HG03280 (cell line): Measurements from ENCODE around the gene TMEM203.

ENCODE experiments used
- ATAC-seq: cut with Tn5 transposase; IDR thresholded peaks from one replicate; pipeline ENCODE4 v1.9.1; 2021; ENCODE audit warnings: mild to moderate bottlenecking, moderate library complexity; ENCODE audit not compliant: unreplicated experiment

The TMEM203 gene

GRCh38 chr9:137230705-137231371 lies 25.4 kb upstream of the TMEM203 start, which contains the start of gene SLC34A3:
Gene SLC34A3 (plus strand): TSS chr9:137230901. CDS start chr9:137231703, 802 bp downstream.
- ATAC-seq, result no peak

DNA sequence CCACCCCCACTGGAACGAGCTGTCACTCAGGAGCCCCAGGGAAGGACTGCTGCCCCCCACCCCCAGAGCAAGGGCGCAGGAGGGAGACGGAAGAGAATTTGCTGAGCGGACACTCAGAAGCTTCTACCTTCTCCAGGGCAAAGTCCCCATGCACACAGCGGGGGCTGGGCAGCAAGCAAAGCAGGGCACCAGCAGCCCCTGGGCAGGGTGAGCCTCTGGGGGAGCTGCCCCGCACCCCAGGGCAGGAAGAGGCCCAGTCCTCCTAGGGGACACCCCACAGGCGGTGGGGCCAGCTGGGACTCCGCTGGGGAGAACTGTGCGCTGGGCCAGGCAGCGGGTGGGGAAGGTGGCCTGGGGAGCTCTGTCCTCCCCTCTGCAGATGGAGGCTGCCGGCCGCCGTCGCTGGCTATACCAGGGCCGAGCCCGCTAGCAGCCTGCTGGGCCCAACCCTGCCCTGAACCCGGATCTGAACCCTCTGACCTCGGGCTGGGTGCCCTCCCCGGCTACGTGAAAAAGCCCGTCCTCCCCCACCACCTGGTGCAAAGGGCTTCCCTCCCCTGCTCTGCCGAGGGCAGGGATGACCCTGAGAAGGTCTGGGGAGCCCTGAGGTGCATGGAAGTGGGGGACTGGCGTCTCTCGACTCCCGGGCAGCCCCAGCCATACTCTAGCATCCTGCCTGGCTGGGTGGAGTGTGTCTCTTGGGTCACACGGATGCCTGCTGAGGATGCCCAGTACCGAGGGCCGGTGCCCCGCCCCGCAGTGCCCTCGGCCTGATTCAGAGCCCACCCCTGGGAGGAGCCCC lies 24.7 kb upstream of the TMEM203 start:
- no peak for ATAC-seq

DNA sequence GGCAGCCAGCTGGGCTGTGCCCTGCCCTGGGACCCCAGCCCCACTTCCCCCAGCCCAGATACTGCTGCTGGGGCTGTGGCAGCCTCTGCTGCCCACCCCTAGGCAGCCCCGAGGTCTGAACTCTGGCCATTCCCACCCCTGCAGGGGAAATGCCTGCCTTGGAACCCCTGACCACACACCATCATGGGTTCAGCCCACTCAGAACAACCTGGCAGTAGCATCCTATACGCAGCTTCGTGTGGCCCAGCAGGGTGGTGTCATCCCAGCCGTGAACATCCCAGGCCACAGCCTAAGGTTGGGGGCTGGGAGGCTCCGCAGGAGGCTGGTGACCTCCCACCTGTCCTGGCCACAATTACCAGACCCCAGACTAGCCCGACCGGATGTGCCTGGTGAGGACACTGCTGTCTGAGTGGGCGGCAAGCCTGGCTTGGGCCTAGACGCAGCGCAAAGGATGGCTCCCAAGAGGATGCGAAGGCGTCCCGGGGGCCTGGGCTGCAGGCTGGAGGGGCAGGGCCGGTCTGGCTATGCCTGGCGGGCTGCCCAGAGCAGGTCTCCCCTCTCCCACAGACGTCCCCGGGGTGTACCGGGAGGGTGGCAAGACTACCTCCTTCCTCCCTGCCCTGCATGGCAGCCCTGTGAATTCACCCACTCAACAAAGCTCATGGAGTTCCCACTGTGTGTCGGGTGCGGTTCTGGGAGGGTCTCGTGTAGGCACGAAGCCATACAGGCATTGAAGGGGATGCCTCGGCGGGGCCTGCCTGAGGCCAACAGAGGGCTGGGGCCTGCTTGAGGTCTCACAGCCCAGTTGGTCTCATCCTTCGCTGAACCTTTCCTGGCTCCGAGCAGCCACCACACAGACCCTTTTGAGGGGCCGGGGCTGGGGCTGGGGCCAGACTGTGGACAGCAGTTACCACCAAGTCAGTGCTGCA lies 23.8 kb upstream of the TMEM203 start:
- no peak for ATAC-seq

GRCh38 chr9:137228506-137228967 lies 23.1 kb upstream of the TMEM203 start:
- no peak for ATAC-seq

DNA sequence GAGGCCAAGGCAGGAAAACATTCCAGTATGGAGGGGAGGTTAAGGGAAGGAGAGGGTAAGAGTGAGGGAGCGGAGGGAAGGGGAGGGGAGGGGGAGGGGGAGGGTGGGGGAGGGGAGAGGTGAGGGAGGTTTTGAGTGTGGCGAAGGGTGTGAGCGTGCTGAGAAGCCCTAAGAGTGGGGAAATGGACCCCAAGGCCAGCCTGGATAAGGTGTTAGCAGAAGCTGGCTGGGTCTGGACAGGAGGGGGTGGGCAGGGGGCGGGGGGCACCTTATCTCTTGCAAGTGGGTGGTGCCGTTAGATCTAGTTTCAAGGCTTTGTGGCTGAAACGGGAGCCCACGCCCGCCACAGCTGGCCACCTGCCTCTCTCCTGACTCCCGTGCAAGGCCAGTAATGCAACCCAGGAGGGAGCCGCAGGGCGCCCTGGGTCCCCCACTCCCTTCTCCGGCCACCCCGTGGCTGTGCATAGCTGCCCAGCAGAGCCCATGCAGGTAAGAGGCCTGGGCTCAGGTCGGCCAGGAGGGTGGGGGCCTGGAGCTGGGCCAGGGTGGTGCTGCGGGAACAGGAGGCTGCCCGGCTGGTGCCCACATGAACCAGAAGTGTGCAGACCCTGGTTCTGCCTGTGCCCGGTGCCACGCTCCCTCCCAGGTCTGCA lies 22.5 kb upstream of the TMEM203 start:
- no peak for ATAC-seq

- ATAC-seq, result no peak
These were observed 21.8 kb upstream of the TMEM203 start, which contains the start of gene RNF224 for GRCh38 chr9:137227054-137227852. Gene RNF224 (plus strand): TSS chr9:137227502. CDS start chr9:137228336, 834 bp downstream.

DNA sequence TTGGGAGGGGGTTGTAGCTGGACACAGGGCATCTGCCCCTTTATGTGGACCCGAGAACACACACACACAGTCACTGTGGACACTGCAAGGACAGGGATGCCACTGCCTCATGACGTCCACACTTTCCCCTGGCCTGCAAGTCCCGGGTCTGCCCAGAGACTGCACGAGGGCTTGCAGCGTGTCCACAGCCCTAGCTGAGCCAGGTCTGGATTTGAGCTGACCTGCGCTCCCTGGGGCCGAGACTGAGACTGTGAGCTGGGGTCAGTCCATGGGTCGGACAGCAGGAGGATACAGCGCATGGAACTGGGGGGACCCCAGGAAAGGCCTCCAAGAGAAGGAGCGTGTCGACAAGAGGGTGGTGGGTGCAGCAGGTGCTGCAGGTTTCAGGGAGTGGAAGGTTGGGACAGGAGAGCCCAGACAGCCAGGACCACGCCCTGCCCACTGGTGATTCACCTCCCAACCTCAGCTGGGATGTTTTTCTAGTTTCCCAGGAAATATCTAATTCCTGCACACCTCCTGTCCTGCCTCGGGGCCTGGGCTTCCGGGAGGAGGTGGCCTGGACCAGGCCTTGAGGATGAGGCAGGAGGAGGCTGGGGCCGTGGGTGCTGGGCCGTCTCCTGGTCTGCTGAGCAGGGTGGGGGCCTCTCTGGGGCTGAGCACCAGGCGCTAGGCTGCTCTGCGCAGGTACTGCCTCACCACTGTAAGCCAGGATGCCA lies 21.0 kb upstream of the TMEM203 start:
- ATAC-seq, result no peak

GRCh38 chr9:137225699-137226331 lies 20.4 kb upstream of the TMEM203 start:
- ATAC-seq, result no peak

GRCh38 chr9:137224830-137225694 lies 19.6 kb upstream of the TMEM203 start, which contains the start of gene CYSRT1:
Gene CYSRT1 (plus strand): TSS chr9:137225174. CDS start chr9:137225622, 448 bp downstream.
- ATAC-seq, result no peak

- ATAC-seq, result peak; percentile 78
These were observed 17.9 kb upstream of the TMEM203 start for GRCh38 chr9:137223078-137223970.

GRCh38 chr9:137222190-137223077 lies 17.0 kb upstream of the TMEM203 start, which contains the start of gene RNF208:
Gene RNF208 (minus strand): TSS chr9:137222240. CDS start chr9:137221212, 1,028 bp downstream.
- no peak for ATAC-seq

DNA sequence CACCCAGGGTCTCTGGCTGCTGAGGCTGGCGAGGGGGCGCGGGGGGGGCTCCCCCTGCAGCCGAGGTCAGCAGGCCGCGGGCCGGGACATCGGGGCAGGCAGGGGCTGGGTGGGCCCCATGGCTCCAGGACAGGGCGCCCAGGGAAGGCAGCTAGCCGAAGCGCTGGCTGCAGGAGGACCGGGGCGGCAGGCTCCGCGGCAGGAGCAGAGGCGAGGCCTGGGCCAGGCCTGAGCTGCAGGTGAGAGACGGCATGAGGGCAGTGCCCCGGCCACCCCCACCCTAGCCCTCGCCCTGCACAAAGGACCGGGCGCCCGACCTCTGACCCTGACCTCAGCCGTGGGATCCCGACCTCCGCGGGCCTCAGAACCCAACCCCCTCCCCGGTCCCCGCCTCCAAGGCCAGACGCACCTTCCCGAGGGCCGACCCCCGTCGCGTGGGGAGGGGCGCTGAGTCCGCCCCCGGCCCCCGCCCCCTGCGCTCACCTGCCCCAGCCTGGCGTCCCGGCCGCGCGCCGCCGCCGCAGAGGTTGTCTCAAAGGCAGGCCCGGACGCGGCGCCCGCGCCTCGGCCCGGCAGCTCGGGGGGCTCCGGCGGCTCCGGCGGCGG lies 16.2 kb upstream of the TMEM203 start:
- ATAC-seq, result no peak

DNA sequence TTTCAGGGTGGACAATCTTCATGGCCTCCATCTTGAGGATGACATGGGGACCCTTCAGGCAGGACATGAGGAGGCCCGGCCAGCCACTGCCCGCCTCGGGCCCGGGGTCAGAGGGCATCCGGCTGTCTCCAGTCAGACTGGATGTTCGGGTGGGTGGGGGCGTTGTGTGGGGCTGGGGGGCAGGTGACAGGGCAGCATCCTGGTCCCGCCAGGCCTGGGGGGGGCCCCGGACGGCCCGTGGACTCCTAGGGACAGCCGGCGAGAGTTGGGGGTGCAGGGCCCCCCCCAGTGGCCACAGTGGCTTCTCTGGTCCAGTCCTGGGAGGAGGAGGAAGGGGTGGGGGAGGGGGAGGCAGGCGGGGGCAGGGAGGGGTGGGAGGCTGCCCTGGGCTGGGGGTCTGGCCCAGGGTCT lies 15.7 kb upstream of the TMEM203 start:
- ATAC-seq, result no peak

- ATAC-seq, result no peak
These were observed 15.1 kb upstream of the TMEM203 start for GRCh38 chr9:137220317-137221094.
